Endothelial cell of umbilical vein (primary cell): ENCODE results near the gene SLC2A6.

Experiments used
- EZH2 ChIP-seq: IDR thresholded peaks from 2 replicates; pipeline ENCODE4 v1.6.1; 2012; ENCODE audit warnings: borderline replicate concordance, low read depth, mild to moderate bottlenecking, moderate library complexity, low read length, inconsistent platforms; ENCODE audit not compliant: severe bottlenecking
- FOS ChIP-seq: IDR thresholded peaks from 2 replicates; pipeline ENCODE4 v1.6.1; 2011; ENCODE audit warnings: mild to moderate bottlenecking, low read length, moderate library complexity, borderline replicate concordance; ENCODE audit not compliant: insufficient read depth
- JUN ChIP-seq: IDR thresholded peaks from 2 replicates; pipeline ENCODE4 v1.6.1; 2011; ENCODE audit warnings: borderline replicate concordance, low read depth; ENCODE audit not compliant: insufficient read length, insufficient read depth
- MYC ChIP-seq: IDR thresholded peaks from one replicate; pipeline ENCODE4 v1.6.1; 2011; ENCODE audit warnings: mild to moderate bottlenecking, low read depth, low read length
- POLR2A ChIP-seq: IDR thresholded peaks from 2 replicates; pipeline ENCODE4 v1.6.1; 2012; ENCODE audit warnings: low read depth, mild to moderate bottlenecking, control low read depth, low read length
- POLR2AphosphoS5 ChIP-seq: IDR thresholded peaks from 2 replicates; pipeline ENCODE4 v1.6.1; 2012; ENCODE audit warnings: low read depth, mild to moderate bottlenecking, control low read depth, low read length, moderate library complexity; ENCODE audit not compliant: insufficient read depth
- TF ChIP-seq, protein P1 (sequence below), 2 donors: IDR thresholded peaks; 1 replicate in 1 of 2; 2 replicates in 1 of 2; pipeline ENCODE4 v1.5.1; 2011; ENCODE audit warnings: low read length in 2 of 2, mild to moderate bottlenecking in 2 of 2, moderate library complexity in 2 of 2, control low read depth in 1 of 2, inconsistent platforms in 1 of 2, low read depth in 1 of 2; ENCODE audit not compliant: insufficient read depth in 1 of 2; ENCODE audit errors: extremely low read depth in 1 of 2
- TF ChIP-seq, protein P2 (sequence below): IDR thresholded peaks from 2 replicates; pipeline ENCODE4 v1.6.1; 2011; ENCODE audit not compliant: insufficient read depth, insufficient read length

DNA sequence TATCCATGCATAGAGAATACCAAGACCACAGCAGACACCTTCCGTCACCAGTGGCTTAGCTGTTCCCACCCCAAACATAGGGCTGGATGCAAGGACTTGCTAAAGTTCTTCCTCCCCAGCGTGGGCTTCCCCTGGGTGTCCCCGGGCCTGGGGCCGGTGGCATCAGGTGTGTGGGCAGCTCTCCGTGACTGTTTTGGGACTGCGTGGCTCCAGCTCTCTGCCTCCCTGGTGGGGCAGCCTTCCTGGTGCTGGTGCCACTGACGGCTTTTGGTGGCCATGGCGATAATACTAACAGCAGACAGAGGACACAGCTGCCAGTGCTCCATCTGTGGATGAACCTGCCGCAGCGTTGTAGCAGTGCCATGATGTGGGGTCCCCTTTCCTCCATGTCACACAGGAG is 14.3 kb downstream of the SLC2A6 start:
- no peak for TF ChIP-seq POLR2A
- TF ChIP-seq, protein P1, sequence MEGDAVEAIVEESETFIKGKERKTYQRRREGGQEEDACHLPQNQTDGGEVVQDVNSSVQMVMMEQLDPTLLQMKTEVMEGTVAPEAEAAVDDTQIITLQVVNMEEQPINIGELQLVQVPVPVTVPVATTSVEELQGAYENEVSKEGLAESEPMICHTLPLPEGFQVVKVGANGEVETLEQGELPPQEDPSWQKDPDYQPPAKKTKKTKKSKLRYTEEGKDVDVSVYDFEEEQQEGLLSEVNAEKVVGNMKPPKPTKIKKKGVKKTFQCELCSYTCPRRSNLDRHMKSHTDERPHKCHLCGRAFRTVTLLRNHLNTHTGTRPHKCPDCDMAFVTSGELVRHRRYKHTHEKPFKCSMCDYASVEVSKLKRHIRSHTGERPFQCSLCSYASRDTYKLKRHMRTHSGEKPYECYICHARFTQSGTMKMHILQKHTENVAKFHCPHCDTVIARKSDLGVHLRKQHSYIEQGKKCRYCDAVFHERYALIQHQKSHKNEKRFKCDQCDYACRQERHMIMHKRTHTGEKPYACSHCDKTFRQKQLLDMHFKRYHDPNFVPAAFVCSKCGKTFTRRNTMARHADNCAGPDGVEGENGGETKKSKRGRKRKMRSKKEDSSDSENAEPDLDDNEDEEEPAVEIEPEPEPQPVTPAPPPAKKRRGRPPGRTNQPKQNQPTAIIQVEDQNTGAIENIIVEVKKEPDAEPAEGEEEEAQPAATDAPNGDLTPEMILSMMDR (IDR thresholded peaks at IDR 0.05; ENCODE audit: extremely low read depth in 1 of 2, insufficient read depth in 1 of 2, low read depth in 1 of 2, low read length in 2 of 2) = no peak
- no peak for TF ChIP-seq POLR2AphosphoS5
- TF ChIP-seq FOS = no peak
- TF ChIP-seq EZH2 = no peak
- no peak for TF ChIP-seq JUN
- no peak for TF ChIP-seq MYC
- TF ChIP-seq, protein P2, sequence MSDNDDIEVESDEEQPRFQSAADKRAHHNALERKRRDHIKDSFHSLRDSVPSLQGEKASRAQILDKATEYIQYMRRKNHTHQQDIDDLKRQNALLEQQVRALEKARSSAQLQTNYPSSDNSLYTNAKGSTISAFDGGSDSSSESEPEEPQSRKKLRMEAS = no peak
